ENCODE results near the gene MACO1. TPM values are rescaled to one million over a fixed set of nuclear protein-coding genes. Genes with fewer than 3 reads are reported as not detected.
"Not testable (repeated sequence)": the region's sequence is repeated elsewhere in the genome, so short reads cannot be mapped to it uniquely, and the experiment has no call there.

The MACO1 gene
- total and polyA plus RNA-seq, 8 donors = 8.8 to 28.2 (median 21.6) TPM

DNA sequence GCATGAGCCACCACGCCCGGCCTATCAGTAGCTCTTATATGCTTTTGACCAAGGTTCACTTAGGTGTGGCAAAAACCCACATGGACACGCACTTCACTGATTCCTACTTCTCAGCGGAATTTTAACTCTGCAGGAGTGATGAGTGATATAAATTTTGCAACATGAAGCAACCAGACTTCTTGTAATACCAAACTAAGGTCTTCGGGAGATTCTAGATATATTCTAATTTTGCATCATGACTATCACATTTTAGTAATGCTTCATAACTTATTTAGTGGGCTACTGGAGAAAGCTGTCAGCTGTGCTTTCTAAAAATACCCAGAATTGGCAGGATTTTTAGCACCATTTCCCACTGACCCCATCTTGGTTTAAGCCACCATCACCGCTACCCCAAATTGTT is 37.9 kb upstream of the MACO1 start:
- TF ChIP-seq, protein P1, sequence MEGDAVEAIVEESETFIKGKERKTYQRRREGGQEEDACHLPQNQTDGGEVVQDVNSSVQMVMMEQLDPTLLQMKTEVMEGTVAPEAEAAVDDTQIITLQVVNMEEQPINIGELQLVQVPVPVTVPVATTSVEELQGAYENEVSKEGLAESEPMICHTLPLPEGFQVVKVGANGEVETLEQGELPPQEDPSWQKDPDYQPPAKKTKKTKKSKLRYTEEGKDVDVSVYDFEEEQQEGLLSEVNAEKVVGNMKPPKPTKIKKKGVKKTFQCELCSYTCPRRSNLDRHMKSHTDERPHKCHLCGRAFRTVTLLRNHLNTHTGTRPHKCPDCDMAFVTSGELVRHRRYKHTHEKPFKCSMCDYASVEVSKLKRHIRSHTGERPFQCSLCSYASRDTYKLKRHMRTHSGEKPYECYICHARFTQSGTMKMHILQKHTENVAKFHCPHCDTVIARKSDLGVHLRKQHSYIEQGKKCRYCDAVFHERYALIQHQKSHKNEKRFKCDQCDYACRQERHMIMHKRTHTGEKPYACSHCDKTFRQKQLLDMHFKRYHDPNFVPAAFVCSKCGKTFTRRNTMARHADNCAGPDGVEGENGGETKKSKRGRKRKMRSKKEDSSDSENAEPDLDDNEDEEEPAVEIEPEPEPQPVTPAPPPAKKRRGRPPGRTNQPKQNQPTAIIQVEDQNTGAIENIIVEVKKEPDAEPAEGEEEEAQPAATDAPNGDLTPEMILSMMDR (IDR thresholded peaks at IDR 0.05) = no peak
- intact Hi-C loops (cut with DNase I) = no loop called here
- no peak overlapping the region for H3K4me3 ChIP-seq
- no peaks in the 10 kb centered on the region for H3K36me3 ChIP-seq
- ATAC-seq (no peak), DNase-seq (no peak), FAIRE-seq (no peak)
- no peaks in the 10 kb centered on the region for H3K27me3 ChIP-seq
- 93 to 95% methylated on average over 6 of the region's 6 CpGs for WGBS, 2 donors
- no peaks in the 10 kb centered on the region for H3K4me1 ChIP-seq
- no peak overlapping the region for H3K27ac ChIP-seq
- no peaks in the 10 kb centered on the region for H3K9me3 ChIP-seq

DNA sequence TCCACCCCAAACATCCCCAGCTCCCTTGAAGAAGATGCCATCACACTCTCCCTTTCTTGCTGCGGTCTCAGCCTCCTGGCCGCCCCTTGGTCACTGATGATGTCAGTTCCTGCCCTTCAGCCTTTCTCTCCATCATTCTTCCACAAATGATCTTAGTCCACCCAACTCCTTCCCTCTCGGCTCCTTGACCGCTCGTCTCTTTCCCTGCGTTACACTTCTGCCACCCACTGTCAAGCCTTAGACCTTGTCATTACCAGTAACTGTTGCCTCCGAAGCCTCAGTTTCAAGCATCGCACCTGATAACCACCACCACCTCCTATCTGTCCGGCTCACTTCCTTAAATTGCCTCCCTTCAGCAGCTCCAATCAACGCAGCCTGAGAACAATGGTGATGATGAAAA is 33.1 kb upstream of the MACO1 start:
- FAIRE-seq; H3K4me3 ChIP-seq; H3K4me1 ChIP-seq; H3K9me3 ChIP-seq; ATAC-seq; intact Hi-C loops (cut with DNase I); H3K27me3 ChIP-seq; H3K27ac ChIP-seq; DNase-seq; H3K36me3 ChIP-seq: not testable (repeated sequence)
- 62 to 79% methylated on average over 4 to 5 of the region's 10 CpGs for WGBS, 2 donors

DNA sequence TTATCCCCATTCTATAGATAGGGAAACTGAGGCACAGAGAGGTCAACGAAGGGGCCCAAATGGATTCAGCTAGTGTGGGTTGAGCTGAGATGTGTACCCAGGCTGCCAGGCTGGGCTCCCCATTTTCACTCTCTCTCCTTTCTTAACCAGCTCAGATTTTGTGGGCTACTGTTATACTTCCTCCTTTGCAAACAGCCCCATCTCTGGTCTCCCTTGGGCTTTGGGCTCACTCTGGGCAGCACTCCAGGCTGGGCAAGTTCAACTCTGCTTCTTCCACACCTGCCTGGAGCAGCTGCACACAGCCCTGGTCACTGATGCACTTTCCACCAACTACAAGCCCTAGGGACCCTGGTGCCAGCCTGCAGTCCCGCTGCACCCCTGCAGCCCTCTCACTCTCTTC is 32.6 kb upstream of the MACO1 start:
- H3K27ac ChIP-seq; ATAC-seq; H3K27me3 ChIP-seq; H3K9me3 ChIP-seq; H3K4me1 ChIP-seq; DNase-seq; FAIRE-seq; H3K4me3 ChIP-seq; intact Hi-C loops (cut with DNase I); H3K36me3 ChIP-seq: not testable (repeated sequence)
- no CpG with 5 or more reads among the region's 2 CpGs for WGBS, 2 donors

DNA sequence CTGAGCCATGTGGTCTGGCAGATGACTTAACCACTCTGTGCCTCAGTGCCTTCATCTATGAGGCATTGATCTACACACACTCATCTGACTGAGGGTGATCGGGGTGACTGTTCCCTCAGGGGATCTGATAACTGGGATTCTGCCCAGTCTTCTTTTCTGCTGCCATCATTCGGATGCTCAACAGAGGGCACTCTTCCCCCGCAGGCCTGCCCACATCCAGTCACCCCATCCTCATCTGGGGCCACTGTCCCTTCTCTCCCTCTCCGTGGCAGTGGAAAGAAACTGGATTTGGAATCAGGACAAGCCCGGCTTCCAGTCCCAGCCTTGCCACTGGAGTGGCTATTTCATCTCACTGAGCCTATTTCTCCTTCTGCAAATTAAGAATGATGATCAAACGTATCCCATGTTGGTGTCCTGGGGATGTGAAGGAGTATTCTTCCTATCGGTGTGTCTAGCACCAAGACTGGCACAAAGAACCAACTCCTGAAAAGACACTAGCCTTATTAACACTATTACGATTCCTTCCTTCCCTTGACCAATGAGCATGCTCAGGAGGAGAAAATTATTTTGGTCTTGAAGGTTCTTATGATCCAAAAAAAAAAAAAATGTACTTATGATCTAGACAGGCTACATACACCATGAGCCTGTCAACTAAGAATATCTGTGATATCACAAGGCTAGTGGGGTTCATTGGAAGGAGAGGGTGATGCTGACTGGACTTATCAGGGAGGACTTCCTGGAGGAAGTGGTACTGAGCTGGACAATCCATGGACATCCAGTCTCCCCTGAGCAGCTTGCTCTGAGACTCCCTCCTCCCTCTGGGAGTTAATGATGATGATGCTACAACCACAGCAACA is 27.5 kb upstream of the MACO1 start:
- H3K36me3 ChIP-seq, H3K9me3 ChIP-seq, H3K27me3 ChIP-seq, H3K27ac ChIP-seq, H3K4me1 ChIP-seq, FAIRE-seq, DNase-seq, H3K4me3 ChIP-seq: not testable (repeated sequence)
- TF ChIP-seq, protein P1 (IDR thresholded peaks at IDR 0.05) = peak in 2 of 4 donors; percentile 7 to 20
- WGBS, 2 donors = 7 to 15% methylated on average over 6 of the region's 8 CpGs
- intact Hi-C loops (cut with DNase I) = loop anchor here in 1 of 3 donors (5.0 to 10.0 kb wide), 2 partner anchors 119 to 412 kb away; partner anchors contain the start of gene MTFR1L
- peak; percentile 71 to 95 (median 90) for ATAC-seq

DNA sequence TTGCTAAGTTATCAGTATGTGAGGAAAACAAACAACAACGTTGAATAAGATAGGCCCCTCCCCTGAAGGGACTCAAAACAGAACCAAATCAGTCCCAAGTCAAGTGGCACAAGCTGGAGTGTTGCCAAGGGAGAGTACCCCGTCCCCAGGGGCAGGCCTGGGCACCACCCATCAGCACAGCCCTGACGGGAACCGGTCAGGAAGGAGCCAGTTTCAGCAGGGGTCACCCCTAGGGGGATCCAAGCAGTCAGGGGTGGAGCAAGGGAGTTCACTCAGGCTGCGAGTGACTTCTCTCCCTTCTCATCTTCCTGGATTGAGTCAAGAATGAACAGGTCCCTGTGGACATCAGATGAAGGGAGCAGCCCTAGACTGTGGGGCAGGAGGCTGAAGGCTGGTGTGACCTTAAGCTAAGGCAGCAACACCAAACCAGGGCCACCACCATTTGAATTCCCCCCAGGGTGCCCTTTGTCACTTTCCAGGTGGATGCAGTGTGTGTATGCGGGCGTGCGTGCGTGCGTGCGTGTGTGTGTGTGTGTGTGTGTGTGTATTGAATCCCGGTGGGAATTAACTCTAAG is 24.9 kb upstream of the MACO1 start:
- ATAC-seq, H3K27me3 ChIP-seq, H3K9me3 ChIP-seq, H3K36me3 ChIP-seq, H3K27ac ChIP-seq, DNase-seq, H3K4me1 ChIP-seq, FAIRE-seq, H3K4me3 ChIP-seq: not testable (repeated sequence)
- 80 to 83% methylated on average over 8 to 9 of the region's 12 CpGs for WGBS, 2 donors
- intact Hi-C loops (cut with DNase I) = loop anchor here in 1 of 3 donors (10.0 kb wide), 1 partner anchor 409 kb away; the partner anchor contains the start of gene MTFR1L

DNA sequence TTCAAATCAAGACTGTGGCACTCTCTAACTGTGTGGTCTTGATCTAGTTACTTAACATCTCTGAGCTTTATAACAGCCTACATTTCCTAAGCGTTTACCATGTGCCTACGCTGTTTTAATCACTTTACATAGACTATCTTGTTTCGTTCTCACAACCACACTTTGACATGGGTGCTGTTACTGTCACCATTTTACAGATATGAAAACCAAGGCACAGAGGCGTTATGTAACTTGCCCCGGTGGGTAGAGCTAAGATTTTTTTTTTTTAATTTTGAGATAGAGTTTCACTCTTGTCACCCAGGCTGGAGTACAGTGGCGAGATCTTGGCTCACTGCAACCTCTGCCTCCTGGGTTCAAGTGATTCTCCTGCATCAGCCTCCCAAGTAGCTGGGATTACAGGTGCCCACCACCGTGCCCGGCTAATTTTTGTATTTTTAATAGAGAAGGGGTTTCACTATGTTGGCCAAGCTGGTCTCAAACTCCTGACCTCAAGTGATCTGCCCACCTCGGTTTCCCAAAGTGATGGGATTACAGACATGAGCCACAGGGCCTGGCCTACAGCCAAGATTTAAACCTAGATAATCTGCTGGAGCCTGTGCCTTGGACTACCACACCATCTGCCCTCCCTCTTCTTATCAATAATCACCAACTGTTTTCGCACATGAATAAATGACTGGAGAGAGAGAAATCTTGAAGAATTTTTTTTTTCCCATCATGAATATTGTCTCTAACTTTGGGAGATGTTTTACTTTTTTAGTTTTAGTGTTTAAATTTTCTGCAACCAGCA is 20.9 kb upstream of the MACO1 start:
- intact Hi-C loops (cut with DNase I) = loop anchor here in 1 of 3 donors (10.0 kb wide), 1 partner anchor 405 kb away; the partner anchor contains the start of gene MTFR1L
- not testable (repeated sequence) for DNase-seq, H3K4me1 ChIP-seq, H3K27ac ChIP-seq, H3K9me3 ChIP-seq, FAIRE-seq, H3K27me3 ChIP-seq, H3K36me3 ChIP-seq, ATAC-seq, H3K4me3 ChIP-seq
- WGBS, 2 donors = 88 to 92% methylated on average over 10 of the region's 10 CpGs

DNA sequence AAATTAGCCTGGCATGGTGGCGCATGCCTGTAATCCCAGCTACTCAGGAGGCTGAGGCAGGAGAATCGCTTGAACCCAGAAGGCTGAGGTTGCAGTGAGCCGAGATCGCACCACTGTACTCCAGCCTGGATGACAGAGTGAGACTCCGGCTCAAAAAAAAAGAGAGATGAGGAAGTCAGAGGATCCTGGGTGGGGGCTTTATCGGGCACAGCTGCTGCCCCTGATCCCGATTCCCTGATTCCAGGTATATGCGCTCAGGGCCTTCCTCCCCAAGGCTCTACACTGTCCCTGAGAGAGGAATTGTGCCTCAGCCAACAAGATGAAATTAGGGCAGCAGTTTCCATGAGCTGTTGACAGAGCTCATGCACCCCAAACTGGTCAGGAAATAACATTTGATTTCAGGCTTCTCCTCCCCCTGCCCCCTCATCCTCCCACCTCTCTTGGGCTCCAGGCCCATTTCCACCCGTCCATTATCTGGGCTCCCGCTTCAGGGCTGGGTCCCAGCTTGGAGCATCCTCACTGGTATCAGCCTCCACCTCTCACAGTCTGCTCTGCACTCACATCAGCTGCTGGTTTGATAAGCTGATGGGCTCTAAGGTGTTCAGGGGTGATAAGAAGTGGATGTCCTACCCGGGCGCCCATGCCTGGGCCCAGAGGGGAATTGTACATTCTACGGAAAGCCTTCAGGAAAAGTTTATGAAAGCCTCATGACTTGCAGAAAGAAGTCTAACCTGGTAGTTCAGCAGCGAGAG is 17.6 kb upstream of the MACO1 start:
- H3K4me3 ChIP-seq; H3K27ac ChIP-seq; H3K27me3 ChIP-seq; ATAC-seq; intact Hi-C loops (cut with DNase I); DNase-seq; H3K9me3 ChIP-seq; FAIRE-seq; H3K36me3 ChIP-seq; H3K4me1 ChIP-seq: not testable (repeated sequence)
- WGBS, 2 donors = 91 to 96% methylated on average over 13 of the region's 14 CpGs

DNA sequence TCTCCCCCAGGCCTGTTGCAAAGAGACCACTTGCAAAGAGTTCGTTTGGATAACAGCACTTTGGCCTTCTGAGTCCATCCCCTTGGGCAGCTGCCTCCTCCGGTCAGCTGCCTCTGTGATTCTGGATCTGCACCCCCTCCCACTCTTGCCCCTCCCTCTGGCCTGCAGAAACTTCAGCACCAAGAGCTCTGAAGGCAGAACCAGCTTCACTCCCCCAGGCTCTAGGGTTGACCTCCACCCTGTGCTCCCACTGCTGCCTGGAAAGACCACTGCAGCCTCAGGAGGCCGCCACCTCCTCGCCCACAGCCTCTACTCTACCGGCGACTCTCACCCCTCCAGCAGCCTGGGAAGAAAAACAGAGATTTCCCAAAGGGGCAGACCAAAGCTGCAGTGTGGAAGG is 16.5 kb upstream of the MACO1 start:
- H3K9me3 ChIP-seq; H3K4me3 ChIP-seq; intact Hi-C loops (cut with DNase I); H3K27ac ChIP-seq; DNase-seq; H3K36me3 ChIP-seq; H3K4me1 ChIP-seq; FAIRE-seq; H3K27me3 ChIP-seq; ATAC-seq: not testable (repeated sequence)
- 90 to 92% methylated on average over 1 to 4 of the region's 6 CpGs for WGBS, 2 donors

DNA sequence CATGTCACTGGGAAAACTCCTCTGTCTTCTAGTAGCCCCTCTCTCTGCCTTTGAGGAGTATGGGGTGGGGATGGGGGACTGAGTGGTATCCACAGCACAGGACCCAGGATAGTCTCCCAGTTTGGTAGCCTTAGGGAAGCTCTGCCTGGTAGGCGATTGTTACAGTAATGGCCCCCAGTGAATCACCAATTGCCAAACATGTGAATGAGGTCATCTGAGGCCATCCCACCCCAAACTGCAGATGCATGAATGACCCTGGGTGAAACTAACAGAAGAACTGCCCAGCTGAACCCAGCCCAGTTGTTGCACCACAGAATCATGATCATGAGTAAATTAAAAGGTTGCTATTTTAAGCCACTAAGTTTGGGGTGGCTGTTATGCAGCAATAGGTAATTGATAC is 16.1 kb upstream of the MACO1 start:
- FAIRE-seq = not testable (repeated sequence)
- WGBS, 2 donors = 96 to 100% methylated on average over 1 of the region's 1 CpG

More for the DNA sequence above, 16.1 kb upstream of the MACO1 start:
- H3K27ac ChIP-seq; H3K4me3 ChIP-seq; H3K27me3 ChIP-seq; DNase-seq; intact Hi-C loops (cut with DNase I); H3K9me3 ChIP-seq; ATAC-seq; H3K4me1 ChIP-seq; H3K36me3 ChIP-seq: not testable (repeated sequence)
